ENCODE results near the gene ANKRA2.

DNA sequence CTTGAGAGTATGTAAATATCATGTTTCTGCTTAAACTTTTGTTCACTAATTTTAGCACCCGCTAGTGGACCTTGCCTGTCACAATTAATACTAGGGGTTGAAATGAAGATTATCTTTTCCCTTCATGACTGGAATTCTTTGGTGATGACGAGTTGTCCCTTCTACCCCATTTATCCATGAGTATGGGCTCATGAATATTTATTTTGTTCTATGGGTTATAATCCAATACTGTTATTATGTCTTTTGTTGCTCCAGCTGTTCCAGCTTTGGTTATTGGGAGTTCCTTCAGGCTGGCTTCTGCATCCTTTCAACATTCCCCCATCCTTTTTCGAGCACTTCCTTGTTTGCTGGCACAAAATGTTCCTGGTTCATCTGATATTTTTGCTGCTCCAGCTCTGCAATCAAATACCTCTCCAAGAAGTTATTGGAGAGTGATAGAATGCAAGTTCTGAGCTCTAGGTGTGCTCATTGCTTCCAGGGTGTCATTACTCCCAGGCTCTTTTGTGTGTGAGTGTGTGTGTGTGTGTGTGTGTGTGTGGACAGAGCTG, 40.8 kb upstream of the ANKRA2 start:
- TF ChIP-seq, protein P1, sequence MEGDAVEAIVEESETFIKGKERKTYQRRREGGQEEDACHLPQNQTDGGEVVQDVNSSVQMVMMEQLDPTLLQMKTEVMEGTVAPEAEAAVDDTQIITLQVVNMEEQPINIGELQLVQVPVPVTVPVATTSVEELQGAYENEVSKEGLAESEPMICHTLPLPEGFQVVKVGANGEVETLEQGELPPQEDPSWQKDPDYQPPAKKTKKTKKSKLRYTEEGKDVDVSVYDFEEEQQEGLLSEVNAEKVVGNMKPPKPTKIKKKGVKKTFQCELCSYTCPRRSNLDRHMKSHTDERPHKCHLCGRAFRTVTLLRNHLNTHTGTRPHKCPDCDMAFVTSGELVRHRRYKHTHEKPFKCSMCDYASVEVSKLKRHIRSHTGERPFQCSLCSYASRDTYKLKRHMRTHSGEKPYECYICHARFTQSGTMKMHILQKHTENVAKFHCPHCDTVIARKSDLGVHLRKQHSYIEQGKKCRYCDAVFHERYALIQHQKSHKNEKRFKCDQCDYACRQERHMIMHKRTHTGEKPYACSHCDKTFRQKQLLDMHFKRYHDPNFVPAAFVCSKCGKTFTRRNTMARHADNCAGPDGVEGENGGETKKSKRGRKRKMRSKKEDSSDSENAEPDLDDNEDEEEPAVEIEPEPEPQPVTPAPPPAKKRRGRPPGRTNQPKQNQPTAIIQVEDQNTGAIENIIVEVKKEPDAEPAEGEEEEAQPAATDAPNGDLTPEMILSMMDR (IDR thresholded peaks at IDR 0.05; ENCODE audit: insufficient read depth, low read length, poor library complexity, severe bottlenecking): no peak
- TF ChIP-seq EZH2phosphoT487 (conservative IDR thresholded peaks at IDR 0.05; ENCODE audit: low read length): no peak
